HEK293 (cell line): Measurements from ENCODE around the gene SNAPIN.
A peak's percentile ranks its signal among the peaks of the same experiment; 100 is the strongest.

ENCODE experiments used
- ATF2 ChIP-seq: fragments of 450-650 bp; formaldehyde crosslinking; IDR thresholded peaks from 2 replicates; pipeline ENCODE4 v1.5.1; 2016; ENCODE audit warnings: missing biosample characterization, missing genetic modification characterization, low read depth
- BCL11B ChIP-seq: fragments of 450-650 bp; formaldehyde crosslinking; IDR thresholded peaks from 2 replicates; pipeline ENCODE4 v1.5.1; 2016; ENCODE audit warnings: low read depth, missing biosample characterization, missing genetic modification characterization
- KLF9 ChIP-seq: fragments of 450-650 bp; formaldehyde crosslinking; IDR thresholded peaks from 2 replicates; pipeline ENCODE4 v1.5.1; 2016; ENCODE audit warnings: missing biosample characterization, missing genetic modification characterization, low read depth
- MYNN ChIP-seq: fragments of 450-650 bp; formaldehyde crosslinking; IDR thresholded peaks from 2 replicates; pipeline ENCODE4 v1.5.1; 2016; ENCODE audit warnings: missing biosample characterization, missing genetic modification characterization, borderline replicate concordance
- OSR2 ChIP-seq: fragments of 450-650 bp; formaldehyde crosslinking; IDR thresholded peaks from 2 replicates; pipeline ENCODE4 v1.5.1; 2016; ENCODE audit warnings: missing biosample characterization, missing genetic modification characterization
- SP3 ChIP-seq: fragments of 450-650 bp; formaldehyde crosslinking; IDR thresholded peaks from 2 replicates; pipeline ENCODE4 v1.5.1; 2016; ENCODE audit warnings: missing biosample characterization, missing genetic modification characterization
- ZBTB10 ChIP-seq: fragments of 450-650 bp; formaldehyde crosslinking; IDR thresholded peaks from 2 replicates; pipeline ENCODE4 v1.5.1; 2016; ENCODE audit warnings: missing biosample characterization, missing genetic modification characterization
- ZBTB11 ChIP-seq: fragments of 450-650 bp; formaldehyde crosslinking; conservative IDR thresholded peaks from 2 replicates; pipeline ENCODE4 v1.5.1; 2016; ENCODE audit warnings: low read depth, missing biosample characterization, missing genetic modification characterization
- ZBTB20 ChIP-seq: fragments of 450-650 bp; formaldehyde crosslinking; IDR thresholded peaks from 2 replicates; pipeline ENCODE4 v1.5.1; 2016; ENCODE audit warnings: missing biosample characterization, missing genetic modification characterization
- ZNF140 ChIP-seq: fragments of 450-650 bp; formaldehyde crosslinking; IDR thresholded peaks from 2 replicates; pipeline ENCODE4 v1.5.1; 2016; ENCODE audit warnings: missing biosample characterization, missing genetic modification characterization
- ZNF148 ChIP-seq: fragments of 450-650 bp; formaldehyde crosslinking; IDR thresholded peaks from 2 replicates; pipeline ENCODE4 v1.5.0; 2017; ENCODE audit warnings: missing biosample characterization, missing genetic modification characterization, borderline replicate concordance
- ZNF175 ChIP-seq: fragments of 450-650 bp; formaldehyde crosslinking; IDR thresholded peaks from 2 replicates; pipeline ENCODE4 v1.5.1; 2016; ENCODE audit warnings: missing biosample characterization, missing genetic modification characterization
- ZNF202 ChIP-seq: fragments of 450-650 bp; formaldehyde crosslinking; IDR thresholded peaks from 2 replicates; pipeline ENCODE4 v1.5.1; 2016; ENCODE audit warnings: missing biosample characterization, missing genetic modification characterization, borderline replicate concordance
- ZNF221 ChIP-seq: fragments of 450-650 bp; formaldehyde crosslinking; IDR thresholded peaks from 2 replicates; pipeline ENCODE4 v1.5.1; 2017; ENCODE audit warnings: missing biosample characterization, missing genetic modification characterization, borderline replicate concordance
- ZNF362 ChIP-seq: fragments of 450-650 bp; formaldehyde crosslinking; IDR thresholded peaks from 2 replicates; pipeline ENCODE4 v1.5.1; 2016; ENCODE audit warnings: missing biosample characterization, missing genetic modification characterization
- ZNF514 ChIP-seq: fragments of 450-650 bp; formaldehyde crosslinking; IDR thresholded peaks from 2 replicates; pipeline ENCODE4 v1.5.1; 2016; ENCODE audit warnings: missing biosample characterization, missing genetic modification characterization
- ZNF548 ChIP-seq: fragments of 450-650 bp; formaldehyde crosslinking; IDR thresholded peaks from 2 replicates; pipeline ENCODE4 v1.5.1; 2016; ENCODE audit warnings: missing biosample characterization, missing genetic modification characterization
- ZNF558 ChIP-seq: fragments of 450-650 bp; formaldehyde crosslinking; IDR thresholded peaks from 2 replicates; pipeline ENCODE4 v1.5.1; 2016; ENCODE audit warnings: missing biosample characterization, missing genetic modification characterization
- ZSCAN16 ChIP-seq: fragments of 450-650 bp; formaldehyde crosslinking; IDR thresholded peaks from 2 replicates; pipeline ENCODE4 v1.5.1; 2016; ENCODE audit warnings: missing biosample characterization, missing genetic modification characterization
- ZSCAN18 ChIP-seq: fragments of 450-650 bp; formaldehyde crosslinking; IDR thresholded peaks from 2 replicates; pipeline ENCODE4 v1.5.1; 2016; ENCODE audit warnings: missing biosample characterization, missing genetic modification characterization
- TF ChIP-seq, protein P1 (sequence below): fragments of 450-650 bp; formaldehyde crosslinking; IDR thresholded peaks from 2 replicates; pipeline ENCODE4 v1.5.1; 2016; ENCODE audit warnings: missing biosample characterization, missing genetic modification characterization
- TF ChIP-seq, protein P2 (sequence below): fragments of 450-650 bp; formaldehyde crosslinking; IDR thresholded peaks from 2 replicates; pipeline ENCODE4 v1.5.1; 2017; ENCODE audit warnings: missing biosample characterization, missing genetic modification characterization

The SNAPIN gene

GRCh38 chr1:153633754-153634665 is 24.5 kb upstream of the SNAPIN start, which contains the start of gene CHTOP (continued):
- peak; percentile 91 for TF ChIP-seq SP3 (tag by site-specific recombination)
- TF ChIP-seq ZBTB20 (tag by site-specific recombination): peak; percentile 62; the same call in 1 of the 2 replicates
- TF ChIP-seq, protein P1, sequence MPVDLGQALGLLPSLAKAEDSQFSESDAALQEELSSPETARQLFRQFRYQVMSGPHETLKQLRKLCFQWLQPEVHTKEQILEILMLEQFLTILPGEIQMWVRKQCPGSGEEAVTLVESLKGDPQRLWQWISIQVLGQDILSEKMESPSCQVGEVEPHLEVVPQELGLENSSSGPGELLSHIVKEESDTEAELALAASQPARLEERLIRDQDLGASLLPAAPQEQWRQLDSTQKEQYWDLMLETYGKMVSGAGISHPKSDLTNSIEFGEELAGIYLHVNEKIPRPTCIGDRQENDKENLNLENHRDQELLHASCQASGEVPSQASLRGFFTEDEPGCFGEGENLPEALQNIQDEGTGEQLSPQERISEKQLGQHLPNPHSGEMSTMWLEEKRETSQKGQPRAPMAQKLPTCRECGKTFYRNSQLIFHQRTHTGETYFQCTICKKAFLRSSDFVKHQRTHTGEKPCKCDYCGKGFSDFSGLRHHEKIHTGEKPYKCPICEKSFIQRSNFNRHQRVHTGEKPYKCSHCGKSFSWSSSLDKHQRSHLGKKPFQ: 0 out of 2 replicates have a peak, but pooled peaks have one; percentile 51
- TF ChIP-seq ZNF221 (tag by site-specific recombination): no peak
- no peak for TF ChIP-seq ZSCAN18 (tag by site-specific recombination)
- TF ChIP-seq ZSCAN16 (tag by site-specific recombination): no peak
- no peak for TF ChIP-seq ZNF148 (tag by site-specific recombination)
- no peak for TF ChIP-seq ZNF140 (tag by site-specific recombination)
- no peak for TF ChIP-seq ZNF514
- peak; percentile 86 for TF ChIP-seq BCL11B
- peak; percentile 48; the same call in 1 of the 2 replicates for TF ChIP-seq OSR2 (tag by site-specific recombination)
- peak; percentile 62; the same call in 1 of the 2 replicates for TF ChIP-seq ZBTB10 (tag by site-specific recombination)
- peak; percentile 80 for TF ChIP-seq ZBTB11
- TF ChIP-seq ZNF548 (tag by site-specific recombination): no peak
- no peak for TF ChIP-seq ZNF202 (tag by site-specific recombination)
- peak; percentile 95 for TF ChIP-seq KLF9 (tag by site-specific recombination)
- TF ChIP-seq ZNF362 (tag by site-specific recombination): no peak
- peak; percentile 14; the same call in 1 of the 2 replicates for TF ChIP-seq MYNN (tag by site-specific recombination)
- TF ChIP-seq, protein P2, sequence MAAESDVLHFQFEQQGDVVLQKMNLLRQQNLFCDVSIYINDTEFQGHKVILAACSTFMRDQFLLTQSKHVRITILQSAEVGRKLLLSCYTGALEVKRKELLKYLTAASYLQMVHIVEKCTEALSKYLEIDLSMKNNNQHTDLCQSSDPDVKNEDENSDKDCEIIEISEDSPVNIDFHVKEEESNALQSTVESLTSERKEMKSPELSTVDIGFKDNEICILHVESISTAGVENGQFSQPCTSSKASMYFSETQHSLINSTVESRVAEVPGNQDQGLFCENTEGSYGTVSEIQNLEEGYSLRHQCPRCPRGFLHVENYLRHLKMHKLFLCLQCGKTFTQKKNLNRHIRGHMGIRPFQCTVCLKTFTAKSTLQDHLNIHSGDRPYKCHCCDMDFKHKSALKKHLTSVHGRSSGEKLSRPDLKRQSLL (tag by site-specific recombination): peak; percentile 25; the same call in 1 of the 2 replicates
- TF ChIP-seq ZNF558 (tag by site-specific recombination): no peak
- TF ChIP-seq ATF2 (tag by site-specific recombination): peak; percentile 95
- TF ChIP-seq ZNF175: no peak
